Endometrium (tissue), 2 donors: Measurements from ENCODE around the gene NR4A3.
"Not testable (repeated sequence)": the region's sequence is repeated elsewhere in the genome, so short reads cannot be mapped to it uniquely, and the experiment has no call there.

ENCODE experiments used
- FAIRE-seq: peaks from 2 replicates; lab custom pipeline; 2012; peaks lifted over from hg19 to GRCh38; lab: Jason Lieb, UNC
- donor health status: control.
- donor health status: control.

NR4A3 gene

DNA sequence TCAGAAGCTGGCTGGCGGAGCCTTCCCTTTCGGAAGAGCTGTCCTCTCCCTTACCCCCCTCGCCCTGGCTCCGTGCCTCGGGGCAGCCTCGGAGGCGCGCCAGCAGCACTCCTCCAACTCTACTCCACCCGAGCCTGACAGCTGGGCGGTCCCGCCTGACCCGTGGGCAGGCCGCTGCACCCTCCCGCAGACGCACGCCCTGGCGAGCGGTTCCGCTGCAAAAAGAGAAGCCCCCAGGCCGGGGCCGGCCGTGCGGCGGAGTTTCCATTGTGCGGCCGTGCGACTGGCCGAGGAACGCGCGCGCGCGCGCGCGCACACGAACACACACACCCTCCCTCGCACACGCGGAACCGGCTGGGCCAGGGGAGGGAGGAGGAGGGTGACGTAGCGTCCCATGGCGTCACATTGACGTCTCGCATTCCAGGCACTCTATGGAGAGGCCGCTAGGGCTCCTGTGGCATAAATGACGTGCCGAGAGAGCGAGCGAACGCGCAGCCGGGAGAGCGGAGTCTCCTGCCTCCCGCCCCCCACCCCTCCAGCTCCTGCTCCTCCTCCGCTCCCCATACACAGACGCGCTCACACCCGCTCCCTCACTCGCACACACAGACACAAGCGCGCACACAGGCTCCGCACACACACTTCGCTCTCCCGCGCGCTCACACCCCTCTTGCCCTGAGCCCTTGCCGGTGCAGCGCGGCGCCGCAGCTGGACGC, at the start of gene NR4A3:
TSS of gene NR4A3 (plus strand) at position 490 of the 713 bp plus-strand sequence. CDS start 6,158 bp downstream, outside the sequence.
- no peak for FAIRE-seq

DNA sequence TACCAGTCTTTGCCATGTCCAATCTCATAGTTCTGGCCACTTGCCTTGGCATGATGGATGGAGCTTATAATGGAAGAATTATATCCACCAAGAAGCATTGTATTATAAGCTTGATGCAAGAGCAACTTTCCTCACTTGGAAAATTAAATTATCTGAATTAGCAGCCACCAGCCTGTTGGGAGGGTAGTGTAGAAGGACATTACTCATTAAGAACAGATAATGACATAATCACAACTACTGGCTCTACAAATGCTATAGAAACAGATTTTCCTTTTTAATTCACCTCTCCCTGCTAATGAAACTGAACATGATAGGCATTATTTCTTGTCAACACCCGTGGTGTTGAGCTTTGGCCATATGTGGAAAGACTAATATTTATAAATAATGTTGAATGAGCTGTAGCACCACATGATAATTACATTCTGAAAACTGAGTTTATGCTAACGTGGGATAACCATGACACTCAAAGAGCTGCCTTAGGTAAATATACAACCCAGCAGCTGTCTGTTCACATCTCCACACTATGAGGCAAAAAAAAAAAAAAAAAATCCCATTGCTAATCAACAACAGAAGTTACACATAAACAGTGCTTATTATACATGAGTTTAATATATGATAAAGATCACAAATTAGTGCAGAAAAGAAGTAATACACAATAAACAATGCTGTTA, 48.1 kb upstream of the NR4A3 start:
- FAIRE-seq: no peak

DNA sequence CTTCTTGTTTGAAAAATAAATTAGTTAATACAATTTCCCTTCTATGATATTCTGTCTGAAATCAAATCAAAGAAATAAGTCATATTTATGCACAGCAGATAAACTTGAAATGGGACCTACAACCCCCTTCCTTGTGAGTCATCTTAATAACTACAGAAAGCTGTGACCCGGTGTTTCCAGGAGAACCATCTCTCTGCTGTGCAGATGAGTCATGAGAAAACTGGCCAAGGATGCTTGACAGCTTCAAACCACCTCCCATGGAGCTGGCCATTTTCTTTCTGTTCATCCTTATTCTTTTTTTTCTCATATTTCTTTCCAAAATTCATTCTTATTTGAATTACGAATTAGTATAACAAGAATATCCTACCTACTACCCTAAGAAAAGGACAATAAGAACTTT, 43.4 kb upstream of the NR4A3 start:
- FAIRE-seq: no peak

DNA sequence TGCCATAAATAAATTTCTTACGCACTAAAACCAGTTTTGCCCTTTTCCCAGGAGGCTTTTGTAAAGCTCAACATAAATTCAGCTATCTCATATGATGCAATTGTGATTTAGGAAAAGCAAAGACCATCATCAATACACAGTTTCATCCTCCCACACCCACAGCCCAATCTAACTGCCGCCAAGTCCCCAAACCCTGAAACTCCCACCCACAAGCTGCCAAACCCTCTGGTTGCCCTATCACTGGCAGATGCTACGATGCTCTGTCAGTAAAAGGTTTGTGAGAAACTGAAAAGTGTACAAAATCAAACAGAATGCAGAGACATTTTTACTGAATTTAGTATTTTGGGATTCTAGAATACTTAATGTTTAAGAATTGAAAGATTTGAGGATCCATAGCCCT, 42.8 kb upstream of the NR4A3 start:
- no peak for FAIRE-seq

DNA sequence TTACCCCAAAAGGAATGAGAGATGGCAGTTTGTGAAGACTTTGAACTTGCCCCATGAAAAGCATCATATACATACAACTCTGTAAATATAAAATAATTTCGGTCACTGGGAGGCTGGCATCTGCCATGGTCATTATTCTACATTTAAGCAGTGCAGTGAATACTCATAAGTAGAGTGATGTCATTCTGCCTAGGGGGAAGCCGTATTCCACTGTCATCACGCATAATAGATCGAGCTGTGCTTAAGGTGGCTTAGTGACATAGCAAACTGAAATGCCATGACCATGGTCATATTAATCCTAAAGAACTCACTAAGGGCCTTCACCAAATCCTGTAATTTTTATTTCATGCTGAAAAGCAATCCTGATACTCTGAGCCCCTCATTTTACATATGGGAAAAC, 42.4 kb upstream of the NR4A3 start:
- no peak for FAIRE-seq

DNA sequence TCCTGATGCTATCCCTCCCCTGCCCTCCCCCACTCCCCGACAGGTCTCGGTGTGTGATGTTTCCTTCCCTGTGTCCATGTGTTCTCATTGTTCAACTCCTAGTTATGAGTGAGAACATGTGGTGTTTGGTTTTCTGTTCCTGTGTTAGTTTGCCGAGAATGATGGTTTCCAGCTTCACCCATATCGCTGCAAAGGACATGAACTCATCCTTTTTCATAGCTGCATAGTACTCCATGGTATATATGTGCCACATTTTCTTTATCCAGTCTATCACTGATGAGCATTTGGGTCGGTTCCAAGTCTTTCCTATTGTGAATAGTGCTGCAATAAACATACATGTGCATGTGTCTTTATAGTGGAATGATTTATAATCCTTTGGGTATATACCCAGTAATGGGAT, 39.3 kb upstream of the NR4A3 start:
- FAIRE-seq: not testable (repeated sequence)

DNA sequence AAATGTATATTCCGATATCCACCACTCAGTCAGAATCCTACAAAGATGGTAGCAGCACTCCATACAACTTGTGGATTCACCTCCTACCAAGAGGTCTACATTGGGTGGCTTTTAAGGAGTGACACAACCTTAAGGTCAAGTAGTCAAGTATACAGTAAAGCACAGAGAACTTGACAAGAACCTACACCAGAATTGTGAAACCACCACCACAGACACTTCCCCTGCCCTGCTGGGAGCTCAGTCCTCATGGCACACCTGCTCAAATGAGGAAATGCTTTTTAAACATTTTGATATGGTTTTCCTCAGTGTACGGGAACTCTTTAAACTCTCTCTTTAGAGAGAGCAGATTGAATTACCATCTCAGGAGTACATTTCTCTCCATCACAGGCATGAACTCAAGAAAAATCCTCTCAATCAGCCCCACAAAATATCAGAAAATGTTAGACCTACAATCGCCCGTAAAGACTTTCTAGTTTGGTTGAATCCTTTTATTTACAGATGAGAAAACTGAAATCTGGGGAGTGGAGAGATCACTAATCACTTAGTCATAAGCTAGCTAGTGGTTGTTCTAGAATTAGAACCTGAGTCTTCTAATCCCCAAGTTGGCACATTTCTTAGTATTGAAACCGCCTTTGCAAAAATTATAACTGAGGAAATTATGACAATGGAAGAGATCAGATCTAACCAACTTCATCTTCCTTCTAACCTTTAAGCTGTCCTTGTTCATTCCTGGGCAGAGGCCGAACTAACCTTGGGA, 38.5 kb upstream of the NR4A3 start:
- no peak for FAIRE-seq

DNA sequence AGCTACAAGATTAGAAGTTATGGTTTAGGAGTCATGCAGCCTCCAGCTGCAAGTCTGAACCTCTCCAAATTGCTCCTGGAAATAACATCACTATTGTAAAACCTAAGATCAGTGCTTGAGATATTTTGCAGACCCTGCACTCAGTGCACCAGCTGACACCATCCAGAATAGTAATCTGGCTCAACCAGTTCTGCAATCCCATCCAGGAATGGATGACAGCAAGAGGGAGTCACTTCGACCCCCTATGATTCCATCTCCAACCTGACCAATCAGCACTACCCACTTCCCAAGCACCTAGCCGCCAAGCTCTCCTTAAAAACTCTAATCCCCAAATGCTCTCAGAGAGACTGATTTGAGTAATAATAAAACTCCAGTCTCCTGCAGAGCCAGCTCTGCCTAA, 37.9 kb upstream of the NR4A3 start:
- no peak for FAIRE-seq

DNA sequence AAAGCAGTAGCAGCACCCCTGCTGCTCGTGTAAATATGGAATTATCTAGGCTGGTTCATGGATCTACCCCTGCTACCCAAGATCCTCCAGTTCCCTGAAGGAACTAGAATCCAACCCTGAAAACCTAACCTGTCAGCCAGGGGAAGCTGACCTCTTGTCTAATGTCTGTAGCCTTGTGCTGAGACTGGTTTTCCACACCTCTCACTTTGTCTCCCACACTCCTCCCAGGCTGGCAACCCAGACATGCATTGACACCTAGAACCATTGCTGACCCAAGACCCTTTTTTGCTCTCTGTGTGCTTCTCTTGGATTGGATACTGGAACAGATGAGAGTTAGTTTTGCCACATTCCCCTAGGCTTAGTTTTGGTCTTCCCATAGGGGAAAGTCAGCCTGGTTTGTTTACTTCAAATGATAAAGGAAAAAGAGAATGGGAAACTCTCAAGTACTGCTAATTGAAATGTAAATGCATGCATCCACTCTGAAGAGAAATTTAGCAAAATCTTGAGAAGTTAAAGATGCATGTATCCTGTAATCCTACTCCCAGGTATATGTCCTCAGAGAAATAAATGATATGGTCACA, 36.6 kb upstream of the NR4A3 start:
- FAIRE-seq: no peak

DNA sequence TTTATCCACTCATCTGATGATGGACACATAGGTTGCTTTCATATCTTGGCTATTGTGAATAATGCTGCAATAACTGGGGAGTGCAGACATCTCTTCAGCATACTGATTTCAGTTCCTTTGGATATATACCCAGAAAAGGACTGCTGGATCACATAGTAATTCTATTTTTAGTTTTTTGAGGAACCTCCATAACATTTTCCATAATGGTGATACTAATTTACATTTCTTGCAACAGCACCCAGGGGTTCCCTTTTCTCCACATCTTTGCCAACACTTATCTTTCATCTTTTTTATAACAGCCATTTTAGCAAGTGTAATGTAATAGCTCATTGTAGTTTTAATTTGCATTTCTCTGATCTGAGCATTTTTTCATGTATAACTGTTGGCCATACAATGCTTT, 34.1 kb upstream of the NR4A3 start:
- FAIRE-seq: no peak

DNA sequence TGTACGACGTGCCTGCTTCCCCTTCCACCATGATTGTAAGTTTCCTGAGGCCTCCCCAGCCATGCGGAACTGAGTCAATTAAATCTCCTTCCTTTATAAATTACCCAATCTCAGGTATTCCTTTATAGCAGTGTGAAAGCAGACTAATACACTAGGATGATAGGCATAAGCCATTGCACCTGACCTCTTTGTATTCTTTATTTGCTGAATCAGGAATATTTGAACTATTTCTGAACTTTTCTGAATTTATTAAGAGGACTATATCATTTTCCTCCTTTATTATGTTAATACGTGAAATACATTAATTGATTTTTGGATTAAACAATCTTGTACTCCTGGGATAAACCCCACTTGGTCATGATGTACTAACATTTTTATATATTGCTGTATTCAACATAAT, 28.2 kb upstream of the NR4A3 start:
- FAIRE-seq: no peak

DNA sequence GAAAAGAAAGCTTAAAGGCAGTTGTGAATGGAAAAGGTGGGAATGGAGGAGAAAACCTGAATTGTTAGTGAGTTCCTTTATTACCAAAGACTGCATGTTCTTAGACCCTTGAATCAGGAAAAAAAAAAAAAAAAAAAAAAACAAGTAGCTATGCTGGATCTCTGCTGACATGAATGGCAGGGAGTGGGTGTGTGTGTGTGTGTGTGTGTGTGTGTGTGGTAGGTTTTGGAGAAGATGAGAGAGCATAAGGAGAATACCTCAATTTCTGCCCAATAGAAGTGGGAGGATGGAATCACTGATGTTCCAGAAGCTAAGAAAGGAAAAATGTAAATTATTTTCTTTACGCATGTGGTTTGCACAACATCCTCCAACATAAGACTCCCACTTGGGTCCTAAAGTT, 25.5 kb upstream of the NR4A3 start:
- no peak for FAIRE-seq

DNA sequence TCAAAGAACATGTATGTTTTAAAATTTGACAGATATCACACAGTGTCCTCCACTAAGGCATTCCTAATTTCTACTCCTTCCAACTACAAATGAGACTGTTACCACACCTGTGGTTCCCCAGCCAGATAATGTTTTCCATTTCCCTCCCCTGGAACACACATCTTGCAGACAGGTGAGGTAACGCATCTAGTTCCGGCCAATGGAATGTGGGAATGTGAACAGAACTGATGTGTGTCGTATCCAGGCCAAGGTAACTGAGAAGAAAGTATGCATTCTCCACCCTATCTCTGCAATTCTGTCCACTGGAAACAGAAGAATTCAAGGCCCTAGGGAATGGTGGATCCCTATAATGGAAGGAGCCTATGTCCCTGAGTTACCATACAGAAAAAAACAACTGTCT, 19.9 kb upstream of the NR4A3 start:
- FAIRE-seq: no peak

DNA sequence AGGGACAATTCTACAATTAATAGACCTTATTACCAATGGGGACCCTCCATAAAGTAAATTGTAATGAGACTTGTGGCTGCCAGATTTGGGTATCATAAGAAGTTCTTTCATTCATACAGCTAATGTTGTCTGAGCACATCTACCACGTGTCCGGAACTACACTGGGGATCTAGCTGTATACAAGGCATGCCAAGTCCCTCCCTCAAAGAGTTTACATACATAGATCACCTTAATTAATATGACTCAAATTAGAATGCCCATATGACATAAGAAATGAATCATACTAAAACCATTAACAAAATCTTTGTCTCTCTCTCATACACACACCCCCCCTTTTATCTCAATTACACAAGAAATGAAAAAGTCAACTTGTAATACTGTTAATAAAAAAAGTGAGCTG, 18.0 kb upstream of the NR4A3 start:
- FAIRE-seq: no peak

DNA sequence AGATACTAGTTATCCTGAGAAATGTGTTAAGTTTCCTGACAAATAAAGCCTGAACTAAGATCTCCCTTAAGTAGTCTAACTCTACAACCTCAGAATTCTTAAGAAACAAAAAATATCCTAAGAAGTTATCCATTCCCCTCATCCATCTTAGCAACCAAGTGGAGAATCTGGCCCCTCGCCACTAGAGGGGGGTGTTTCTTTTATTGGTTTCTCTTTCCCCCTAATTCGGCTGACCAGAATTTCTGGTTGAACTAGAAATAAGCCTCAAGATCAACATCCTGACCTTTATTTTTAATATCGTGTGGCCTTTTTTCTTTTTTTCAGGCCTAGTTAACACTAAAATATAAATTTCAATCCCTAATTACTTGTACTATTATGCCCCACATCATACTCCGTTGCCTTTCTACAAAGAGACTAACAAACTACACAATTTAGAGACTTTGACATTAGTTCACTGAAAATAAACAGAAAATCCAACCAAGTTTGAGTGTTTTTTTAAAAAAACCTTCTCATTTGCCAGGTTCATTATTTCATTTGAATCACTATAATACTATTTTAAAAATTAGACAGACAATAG, 14.3 kb upstream of the NR4A3 start:
- FAIRE-seq: peak; percentile 72

DNA sequence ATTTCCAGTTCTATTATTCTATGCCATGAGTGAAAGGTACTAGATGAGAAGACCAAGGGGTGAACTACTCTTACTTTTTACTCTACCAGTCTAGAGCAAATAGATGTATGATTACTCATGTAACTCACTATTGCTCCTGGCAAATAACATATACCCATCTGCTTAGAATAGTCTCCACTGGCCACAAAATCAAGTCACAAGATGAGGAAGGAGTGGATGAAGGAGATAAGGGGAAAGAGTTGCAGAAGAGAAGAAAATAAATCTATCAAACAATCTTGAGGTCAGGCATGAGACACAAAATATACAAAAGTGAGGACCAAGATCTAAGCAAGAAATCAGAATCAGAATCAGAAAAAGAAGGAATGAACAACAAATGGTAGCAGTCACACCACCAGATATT, 13.7 kb upstream of the NR4A3 start:
- no peak for FAIRE-seq

DNA sequence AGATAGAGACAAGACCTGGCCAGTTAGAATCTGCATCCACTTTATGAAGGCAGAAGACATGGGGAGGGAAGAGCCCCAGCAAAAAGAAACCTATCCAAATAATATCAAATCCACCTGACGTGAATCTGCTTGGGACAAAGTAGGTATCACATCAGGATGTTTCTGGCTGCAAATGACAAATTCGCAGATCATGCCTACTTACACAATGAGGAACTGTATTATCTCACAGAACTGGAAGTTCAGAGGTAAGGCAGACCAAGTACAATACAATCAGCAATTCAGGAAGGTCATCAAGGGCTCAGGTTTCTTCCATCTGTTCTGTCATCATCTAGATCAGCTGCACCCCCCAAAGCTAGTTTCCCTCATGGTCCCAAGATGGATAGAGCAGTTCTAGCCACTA, 13.2 kb upstream of the NR4A3 start:
- no peak for FAIRE-seq

DNA sequence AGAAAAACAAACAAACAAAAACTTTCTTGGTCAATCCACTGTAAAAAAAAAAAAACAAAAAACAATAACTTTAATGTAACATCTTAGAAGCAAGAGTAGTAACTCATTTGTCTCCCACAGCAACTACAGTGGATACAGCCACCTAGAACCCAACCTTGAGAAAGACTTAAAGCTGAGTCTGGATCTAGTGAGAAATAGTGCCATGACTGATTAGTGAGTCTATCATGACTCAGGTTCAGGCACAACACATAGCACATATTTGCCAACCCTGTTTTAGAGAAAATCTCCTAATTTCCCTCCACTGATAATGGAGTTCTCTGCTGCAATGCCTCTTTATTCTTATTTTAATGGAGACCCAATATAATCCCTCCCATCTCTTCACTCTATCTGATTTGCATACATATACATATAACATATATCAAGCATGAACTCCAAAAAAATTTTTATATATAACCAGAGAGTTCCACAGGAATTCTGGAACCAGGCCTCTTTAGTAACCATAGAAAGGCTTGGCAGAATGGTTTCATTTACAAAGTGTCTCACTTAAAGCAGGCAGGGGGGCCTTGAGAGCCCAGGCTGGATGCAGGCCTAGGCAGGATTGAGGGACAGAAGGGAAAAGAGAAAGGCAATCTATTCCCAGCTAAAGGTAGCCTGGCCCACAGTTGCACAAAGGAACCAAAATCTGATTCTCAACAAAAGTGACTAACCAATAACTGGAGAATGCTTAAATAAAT, 11.9 kb upstream of the NR4A3 start:
- no peak for FAIRE-seq

DNA sequence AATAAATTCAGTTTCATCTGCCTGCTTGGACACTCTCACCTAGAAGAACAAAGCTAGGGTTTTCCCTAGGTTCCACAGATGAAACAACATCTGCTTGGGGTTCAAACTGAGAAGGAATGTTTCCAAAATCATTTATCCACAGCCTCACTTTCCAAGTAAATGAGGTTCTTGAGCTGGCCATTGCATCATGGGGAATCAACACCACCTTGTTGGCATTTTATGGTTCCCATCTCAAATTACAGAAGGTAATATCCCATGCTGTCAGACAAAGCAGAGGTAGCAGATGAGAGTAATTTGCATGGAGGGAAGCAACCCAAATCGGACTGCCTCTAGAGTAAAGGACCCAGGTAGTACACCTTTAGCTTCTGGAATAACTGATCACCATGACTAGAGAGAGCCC, 10.5 kb upstream of the NR4A3 start:
- no peak for FAIRE-seq

DNA sequence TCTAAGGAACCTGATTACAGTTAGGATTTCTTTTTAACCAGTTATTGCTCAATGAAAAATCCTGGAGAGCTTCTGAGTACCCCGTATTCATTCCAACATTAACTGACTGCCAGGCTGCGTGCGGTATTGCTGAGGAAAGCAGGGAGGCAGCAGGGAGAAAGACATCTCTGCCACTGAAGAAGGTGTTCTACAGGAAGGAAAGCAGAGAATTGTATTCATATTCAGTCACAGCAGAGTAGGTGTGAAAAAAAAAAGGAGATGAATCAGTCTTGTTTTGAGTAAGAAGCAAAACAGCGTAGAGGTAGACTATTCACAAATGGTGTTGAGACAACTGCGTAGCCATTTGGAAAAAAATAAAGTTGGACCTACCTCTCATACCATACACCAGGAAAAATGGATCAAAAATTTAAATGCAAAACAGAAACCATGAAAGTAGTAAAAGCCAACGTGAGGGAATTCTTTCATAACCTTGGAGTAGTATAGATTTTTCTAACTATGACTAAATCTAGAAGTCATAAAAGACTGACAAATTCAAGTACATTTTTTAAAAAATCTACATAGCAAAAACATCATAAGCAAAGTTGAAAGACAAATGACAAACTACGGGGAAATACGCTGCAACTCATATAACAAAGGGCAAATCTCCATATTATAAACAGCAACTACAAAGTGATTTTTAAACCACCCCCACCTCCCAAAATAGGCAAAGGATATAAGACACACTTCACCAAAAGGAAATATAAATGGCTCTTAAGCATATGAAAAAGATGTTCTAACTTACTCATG, 9.9 kb upstream of the NR4A3 start:
- FAIRE-seq: no peak

DNA sequence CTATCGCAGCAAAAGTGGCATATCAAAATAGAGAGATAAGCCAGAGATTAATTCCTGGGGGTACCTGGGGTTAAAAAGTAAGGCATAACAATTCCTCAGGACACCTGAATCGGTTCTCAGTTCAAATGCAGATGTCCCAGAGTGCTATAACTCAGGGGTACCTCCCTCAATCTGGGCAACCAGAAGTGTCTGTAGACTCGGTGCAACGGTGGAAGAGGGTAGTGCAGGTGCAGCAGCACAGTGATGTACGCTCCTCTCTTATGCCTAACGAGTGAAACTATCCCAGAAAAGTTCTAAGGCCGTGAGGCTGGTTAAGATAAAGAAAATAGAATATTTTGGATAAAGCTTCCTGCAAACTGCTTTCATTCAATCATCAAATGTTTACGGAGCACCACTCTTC, 7.9 kb upstream of the NR4A3 start:
- no peak for FAIRE-seq
